Stomach (tissue), 9 donors: ENCODE results near the gene PUS10. TPM values are rescaled to one million over a fixed set of nuclear protein-coding genes. Genes with fewer than 3 reads are reported as not detected.
"Not testable (repeated sequence)": the region's sequence is repeated elsewhere in the genome, so short reads cannot be mapped to it uniquely, and the experiment has no call there.

Experiments used
- DNase-seq, 2 donors: peaks; one replicate each; pipeline versions ENCODE4 v3.0.0 to v3.0.0-alpha.2; 2013 to 2019
- H3K27ac ChIP-seq, 5 donors: fragments of 200-600 bp in 4 of 5; sonication (generic) in 4 of 5; one replicate each; pipeline ENCODE4 v1.5.1; 2013 to 2019; ENCODE audit warnings: mild to moderate bottlenecking in 1 of 5, moderate library complexity in 1 of 5
- H3K27me3 ChIP-seq, 3 donors: fragments of 200-600 bp; sonication (generic); one replicate each; pipeline ENCODE4 v1.5.1; 2017 to 2019; ENCODE audit warnings: mixed run types in 1 of 3
- H3K36me3 ChIP-seq, 4 donors: fragments of 200-600 bp; sonication (generic); 1 replicate in 3 of 4; 2 replicates in 1 of 4; pipeline ENCODE4 v1.5.1; 2016 to 2019
- H3K4me1 ChIP-seq, 4 donors: fragments of 200-600 bp; sonication (generic); one replicate each; pipeline ENCODE4 v1.5.1; 2016 to 2019
- H3K4me3 ChIP-seq, 4 donors: fragments of 200-600 bp; sonication (generic) in 3 of 4; one replicate each; pipeline ENCODE4 v1.5.1; 2016 to 2019; ENCODE audit warnings: mild to moderate bottlenecking in 1 of 4
- H3K9me3 ChIP-seq, 4 donors: fragments of 200-600 bp; sonication (generic); one replicate each; pipeline ENCODE4 v1.5.1; 2016 to 2019
- CTCF ChIP-seq, 7 experiments: fragments of 450-650 bp in 4 of 7; fragments of 200-600 bp in 3 of 7; sonication (generic) in 3 of 7; IDR thresholded peaks; one replicate each; pipeline ENCODE4 v1.5.1; 2016 to 2019; ENCODE audit warnings: antibody characterized with exemption in 7 of 7, control low read depth in 2 of 7, mild to moderate bottlenecking in 1 of 7
- EP300 ChIP-seq: sonication (generic); formaldehyde crosslinking; IDR thresholded peaks from one replicate; pipeline ENCODE4 v1.6.1; 2017; ENCODE audit warnings: antibody characterized with exemption
- POLR2A ChIP-seq, 4 donors: fragments of 450-650 bp; IDR thresholded peaks; one replicate each; pipeline ENCODE4 v1.6.1; 2016; ENCODE audit warnings: antibody characterized with exemption in 4 of 4, control low read depth in 2 of 4, mild to moderate bottlenecking in 1 of 4, moderate library complexity in 1 of 4
- POLR2AphosphoS5 ChIP-seq, 3 donors: sonication (generic); formaldehyde crosslinking; IDR thresholded peaks; one replicate each; pipeline ENCODE4 v1.6.1; 2016; ENCODE audit warnings: antibody characterized with exemption in 3 of 3
- WGBS, 5 donors: extraction: QIAGEN DNeasy Blood & Tissue Kit in 3 of 5; methylation state at CpG; one replicate each; pipeline versions ENCODE4 v1.1.5 to v1.1.7; 2013 to 2018; 5-methylcytosine and 5-hydroxymethylcytosine counted together
- intact Hi-C: fragments of 100-400 bp; cut with DNase I; formaldehyde crosslinking; loops from one replicate; pipeline ENCODE4 v1.15.1; 2023; ENCODE audit warnings: low total_unique reads
- polyA plus RNA-seq, 3 donors: library from polyadenylated mRNA; stranded (reverse); fragments of 200-250 nt; gene quantifications; one replicate each; pipeline ENCODE4 v1.2.3, GENCODE V29; 2013
- total RNA-seq, 5 donors: library from RNA; depleted of rRNA; stranded (reverse); fragments of >200 nt; gene quantifications; one replicate each; pipeline versions ENCODE4 v1.1.0 to v1.2.3, GENCODE V29; 2014 to 2016
- donor health status: healthy with polysubstance abuse.
- donor health status: Bipolar disorder and iron deficiency.
- donor health status: healthy.

PUS10 gene
- total and polyA plus RNA-seq, 8 donors: 1.8 to 8.0 (median 3.4) TPM

GRCh38 chr2:61042807-61043206 is 24.8 kb upstream of the PUS10 start:
- 65 to 75% (median 73%) methylated on average over 3 of the region's 3 CpGs for WGBS, 5 donors
- intact Hi-C loops: no loop called here
- Histone ChIP-seq H3K27ac (no peak overlapping the region), H3K36me3 (peaks cover 6 to 26% (median 16%) of the 10 kb centered on the region in 4 donors), H3K9me3 (no peaks in the 10 kb centered on the region), H3K4me3 (no peak overlapping the region), H3K27me3 (no peaks in the 10 kb centered on the region), H3K4me1 (peaks cover 0 to 28% (median 20%) of the 10 kb centered on the region in 4 donors)
- TF ChIP-seq POLR2A (IDR thresholded peaks at IDR 0.05) (no peak), CTCF (IDR thresholded peaks at IDR 0.05) (no peak), EP300 (no peak), POLR2AphosphoS5 (IDR thresholded peaks at IDR 0.05) (no peak)
- no peak for DNase-seq

GRCh38 chr2:61036643-61037042 is 18.6 kb upstream of the PUS10 start:
- H3K4me3 ChIP-seq, H3K4me1 ChIP-seq, H3K27ac ChIP-seq, DNase-seq, intact Hi-C loops, H3K9me3 ChIP-seq, H3K27me3 ChIP-seq: not testable (repeated sequence)
- 96 to 100% (median 98%) methylated on average over 2 of the region's 2 CpGs for WGBS, 5 donors
- peaks cover 35 to 43% (median 41%) of the 10 kb centered on the region in 4 donors for H3K36me3 ChIP-seq

- peaks cover 42 to 51% (median 49%) of the 10 kb centered on the region in 4 donors for H3K36me3 ChIP-seq
- intact Hi-C loops, H3K9me3 ChIP-seq, H3K27me3 ChIP-seq, H3K27ac ChIP-seq, H3K4me3 ChIP-seq, DNase-seq, H3K4me1 ChIP-seq: not testable (repeated sequence)
- WGBS, 5 donors: 89 to 97% (median 91%) methylated on average over 9 of the region's 9 CpGs
Measured at GRCh38 chr2:61034592-61034991, 16.5 kb upstream of the PUS10 start.

- Histone ChIP-seq H3K36me3 (peaks cover 31 to 48% (median 44%) of the 10 kb centered on the region in 4 donors), H3K27me3 (no peaks in the 10 kb centered on the region), H3K4me1 (peaks cover 0 to 17% (median 6%) of the 10 kb centered on the region in 4 donors), H3K9me3 (no peaks in the 10 kb centered on the region), H3K4me3 (no peak overlapping the region), H3K27ac (no peak overlapping the region)
- no peak for TF ChIP-seq CTCF (IDR thresholded peaks at IDR 0.05)
- no peak for TF ChIP-seq POLR2A (IDR thresholded peaks at IDR 0.05)
- TF ChIP-seq POLR2AphosphoS5 (IDR thresholded peaks at IDR 0.05): no peak
- TF ChIP-seq EP300: no peak
- no peak for DNase-seq
- WGBS, 5 donors: 91 to 98% (median 98%) methylated on average over 3 of the region's 3 CpGs
- intact Hi-C loops: no loop called here
Measured at GRCh38 chr2:61029533-61029932, 11.5 kb upstream of the PUS10 start.

GRCh38 chr2:61023670-61024069 is 5.6 kb upstream of the PUS10 start:
- no peak overlapping the region for H3K4me3 ChIP-seq
- H3K36me3 ChIP-seq: peaks cover 2 to 42% (median 31%) of the 10 kb centered on the region in 4 donors
- no peak for TF ChIP-seq CTCF (IDR thresholded peaks at IDR 0.05)
- no peak for TF ChIP-seq POLR2A (IDR thresholded peaks at IDR 0.05)
- no peak for TF ChIP-seq POLR2AphosphoS5 (IDR thresholded peaks at IDR 0.05)
- no peak for TF ChIP-seq EP300
- WGBS, 5 donors: 78 to 99% (median 95%) methylated on average over 4 of the region's 4 CpGs
- no peak overlapping the region for H3K27ac ChIP-seq
- H3K27me3 ChIP-seq: no peaks in the 10 kb centered on the region
- intact Hi-C loops: no loop called here
- peaks cover 4 to 56% (median 30%) of the 10 kb centered on the region in 4 donors for H3K4me1 ChIP-seq
- DNase-seq: no peak
- H3K9me3 ChIP-seq: no peaks in the 10 kb centered on the region
